ENCODE results near the gene LGR4. TPM values are rescaled to one million over a fixed set of nuclear protein-coding genes. Genes with fewer than 3 reads are reported as not detected.

The LGR4 gene
- total and polyA plus RNA-seq, 2 donors (not counting 1 experiment from before 2014, with no cell fraction given), result 0.92 to 3.3 TPM

GRCh38 chr11:27453701-27454100 is 18.9 kb downstream of the LGR4 start:
- no peak overlapping the region for H3K27ac ChIP-seq (ENCODE audit: low read length in 2 of 2)
- H3K4me1 ChIP-seq (ENCODE audit: control insufficient read depth in 2 of 2, insufficient read depth in 2 of 2, low read length in 2 of 2), result no peaks in the 10 kb centered on the region
- no peak overlapping the region for H3K4me2 ChIP-seq (replicated peaks; ENCODE audit: low read depth, low read length, poor library complexity, severe bottlenecking)
- no peaks in the 10 kb centered on the region for H4K20me1 ChIP-seq (ENCODE audit: control insufficient read depth, insufficient read depth, low read length, poor library complexity, severe bottlenecking)
- DNase-seq, result no peak
- no peak overlapping the region for H3K4me3 ChIP-seq (ENCODE audit: control extremely low read depth in 1 of 5, extremely low read depth in 1 of 5, insufficient read depth in 1 of 5, low read depth in 2 of 5, low read length in 4 of 5)
- peaks cover 4% of the 10 kb centered on the region for H3K27me3 Mint-ChIP-seq
- H3K4me1 Mint-ChIP-seq, result no peaks in the 10 kb centered on the region
- ATAC-seq (ENCODE audit: low read depth), result no peak
- H2AFZ ChIP-seq (ENCODE audit: insufficient read depth, low read depth, low read length, poor library complexity, severe bottlenecking), result no peak overlapping the region
- H3K9me3 Mint-ChIP-seq (ENCODE audit: insufficient read depth), result no peaks in the 10 kb centered on the region
- ChIA-PET CTCF (no interaction called here), POLR2A (no interaction called here)
- no peak overlapping the region for H3K9ac ChIP-seq (ENCODE audit: low read length)
- TF ChIP-seq EZH2 (IDR thresholded peaks at IDR 0.05; ENCODE audit: borderline replicate concordance, insufficient read depth, low read depth, low read length, poor library complexity, severe bottlenecking) (no peak), CTCF (IDR thresholded peaks at IDR 0.05) (no peak)
- H3K9me3 ChIP-seq (ENCODE audit: control extremely low read depth in 1 of 3, control insufficient read depth in 2 of 3, insufficient read depth in 1 of 3, low read length in 2 of 3), result no peaks in the 10 kb centered on the region
- intact Hi-C loops (cut with micrococcal nuclease), result no loop called here
- 100% methylated on average over 1 of the region's 1 CpG for WGBS (ENCODE audit: insufficient coverage)
- no peak overlapping the region for H3K4me3 Mint-ChIP-seq
- H3K27ac Mint-ChIP-seq, result no peak overlapping the region
- H3K79me2 ChIP-seq (ENCODE audit: control insufficient read depth, insufficient read depth, low read length), result no peaks in the 10 kb centered on the region
- no peaks in the 10 kb centered on the region for H3K36me3 ChIP-seq (replicated peaks in 1 of 2; ENCODE audit: control extremely low read depth in 1 of 2, control insufficient read depth in 1 of 2, extremely low read depth in 1 of 2, insufficient read depth in 2 of 2, low read length in 1 of 2)
- no peaks in the 10 kb centered on the region for H3K27me3 ChIP-seq (replicated peaks in 1 of 4; ENCODE audit: control extremely low read depth in 1 of 4, control insufficient read depth in 3 of 4, insufficient read depth in 4 of 4, low read length in 3 of 4)

- DNase-seq (no peak), ATAC-seq (ENCODE audit: low read depth) (no peak)
- Mint-ChIP-seq H3K27ac (no peak overlapping the region), H3K4me3 (no peak overlapping the region), H3K27me3 (peaks cover 4% of the 10 kb centered on the region), H3K4me1 (no peaks in the 10 kb centered on the region), H3K9me3 (ENCODE audit: insufficient read depth) (no peaks in the 10 kb centered on the region)
- no peaks in the 10 kb centered on the region for H3K4me1 ChIP-seq (ENCODE audit: control insufficient read depth in 2 of 2, insufficient read depth in 2 of 2, low read length in 2 of 2)
- CTCF ChIA-PET, result no interaction called here
- H3K4me3 ChIP-seq (ENCODE audit: control extremely low read depth in 1 of 5, extremely low read depth in 1 of 5, insufficient read depth in 1 of 5, low read depth in 2 of 5, low read length in 4 of 5), result no peak overlapping the region
- H3K36me3 ChIP-seq (replicated peaks in 1 of 2; ENCODE audit: control extremely low read depth in 1 of 2, control insufficient read depth in 1 of 2, extremely low read depth in 1 of 2, insufficient read depth in 2 of 2, low read length in 1 of 2), result no peaks in the 10 kb centered on the region
- H3K4me2 ChIP-seq (replicated peaks; ENCODE audit: low read depth, low read length, poor library complexity, severe bottlenecking), result no peak overlapping the region
- 100% methylated on average over 1 of the region's 3 CpGs for WGBS (ENCODE audit: insufficient coverage)
- H3K27ac ChIP-seq (ENCODE audit: low read length in 2 of 2), result no peak overlapping the region
- H2AFZ ChIP-seq (ENCODE audit: insufficient read depth, low read depth, low read length, poor library complexity, severe bottlenecking), result no peak overlapping the region
- no peak overlapping the region for H3K9ac ChIP-seq (ENCODE audit: low read length)
- TF ChIP-seq EZH2 (IDR thresholded peaks at IDR 0.05; ENCODE audit: borderline replicate concordance, insufficient read depth, low read depth, low read length, poor library complexity, severe bottlenecking) (no peak), CTCF (IDR thresholded peaks at IDR 0.05) (no peak)
- no peaks in the 10 kb centered on the region for H3K79me2 ChIP-seq (ENCODE audit: control insufficient read depth, insufficient read depth, low read length)
- POLR2A ChIA-PET, result no interaction called here
- no peaks in the 10 kb centered on the region for H3K27me3 ChIP-seq (replicated peaks in 1 of 4; ENCODE audit: control extremely low read depth in 1 of 4, control insufficient read depth in 3 of 4, insufficient read depth in 4 of 4, low read length in 3 of 4)
- H4K20me1 ChIP-seq (ENCODE audit: control insufficient read depth, insufficient read depth, low read length, poor library complexity, severe bottlenecking), result no peaks in the 10 kb centered on the region
- intact Hi-C loops (cut with micrococcal nuclease), result no loop called here
- H3K9me3 ChIP-seq (ENCODE audit: control extremely low read depth in 1 of 3, control insufficient read depth in 2 of 3, insufficient read depth in 1 of 3, low read length in 2 of 3), result no peaks in the 10 kb centered on the region
Measured at GRCh38 chr11:27452147-27452546, 20.4 kb downstream of the LGR4 start.
